OCI-LY3 (cell line): ENCODE measurements around the gene TRIM37.

Experiments used
- CTCF ChIP-seq: fragments of 200-600, 300-600 bp; sonication (generic); IDR thresholded peaks from 2 replicates; pipeline ENCODE4 v1.5.1; 2014; ENCODE audit warnings: antibody characterized with exemption, low read length, low read depth
- EZH2phosphoT487 ChIP-seq: fragments of 200-600 bp; shearing (Covaris generic); IDR thresholded peaks from 2 replicates; pipeline ENCODE4 v1.6.1; 2018; ENCODE audit warnings: antibody characterized with exemption, mixed run types, low read depth

GRCh38 chr17:59008737-59009136, 97.9 kb downstream of the TRIM37 start:
- TF ChIP-seq CTCF (no peak), EZH2phosphoT487 (no peak)
